Panc1 (cell line): Measurements from ENCODE around the gene NOC2L. TPM values are rescaled to one million over a fixed set of nuclear protein-coding genes. Genes with fewer than 3 reads are reported as not detected.

Experiments used
- ATAC-seq: fragments of 200-7000 bp; cut with Tn5 transposase; 2 replicates; pipeline ENCODE4 v1.9.1; 2020; ENCODE audit warnings: mild to moderate bottlenecking, moderate library complexity
- BruUV-seq: library from RNA; stranded (reverse); fragments of 400-500 nt; replicated peaks from 2 replicates; lab custom pipeline; 2021; lab: Mats Ljungman, UMichigan
- CTCF ChIA-PET: fragments of 300-600 bp; sonication (Branson Sonifier 250); formaldehyde crosslinking; loops from one replicate; lab custom pipeline; 2022; ENCODE audit warnings: antibody characterized with exemption; lab: Charles Lee
- POLR2A ChIA-PET: fragments of 300-600 bp; sonication (Branson Sonifier 250); formaldehyde crosslinking; loops from one replicate; lab custom pipeline; 2022; ENCODE audit warnings: antibody characterized with exemption; lab: Charles Lee
- DNase-seq: peaks from one replicate; pipeline ENCODE4 v3.0.0-alpha.2; 2010; ENCODE audit warnings: low read depth, low spot score
- H3K27ac ChIP-seq: 2 replicates; pipeline ENCODE4 v1.5.1; 2011; ENCODE audit warnings: mild to moderate bottlenecking, low read length, inconsistent platforms
- H3K27me3 ChIP-seq: fragments of 200-500 bp; sonication (Bioruptor generic); 2 replicates; pipeline ENCODE4 v1.6.0; 2014; ENCODE audit warnings: low read length, inconsistent platforms; ENCODE audit not compliant: control insufficient read depth, insufficient read depth
- H3K36me3 ChIP-seq: fragments of 200-500 bp; sonication (Bioruptor generic); 2 replicates; pipeline ENCODE4 v1.5.1; 2014; ENCODE audit warnings: inconsistent platforms, mild to moderate bottlenecking, low read length, moderate library complexity; ENCODE audit not compliant: control insufficient read depth, insufficient read depth
- H3K4me1 ChIP-seq: 2 replicates; pipeline ENCODE4 v1.5.1; 2011; ENCODE audit warnings: inconsistent platforms, mild to moderate bottlenecking, low read length, moderate library complexity; ENCODE audit not compliant: control insufficient read depth, insufficient read depth
- H3K4me3 ChIP-seq, 2 experiments: 2 replicates each; pipeline ENCODE4 v1.5.1; 2011 to 2012; ENCODE audit warnings: low read depth in 2 of 2, low read length in 2 of 2, mild to moderate bottlenecking in 2 of 2, inconsistent platforms in 1 of 2, moderate library complexity in 1 of 2
- H3K9me3 ChIP-seq: fragments of 200-500 bp; sonication (Bioruptor generic); 2 replicates; pipeline ENCODE4 v1.5.1; 2014; ENCODE audit warnings: low read depth, mild to moderate bottlenecking, inconsistent platforms, low read length, moderate library complexity; ENCODE audit not compliant: control insufficient read depth, insufficient read depth
- CTCF ChIP-seq: fragments of 450-650 bp; IDR thresholded peaks from 2 replicates; pipeline ENCODE4 v1.5.1; 2017; ENCODE audit warnings: mild to moderate bottlenecking
- POLR2AphosphoS5 ChIP-seq: IDR thresholded peaks from 2 replicates; pipeline ENCODE4 v1.6.1; 2012; ENCODE audit warnings: mild to moderate bottlenecking, low read depth, low read length, moderate library complexity
- REST ChIP-seq, 2 experiments: IDR thresholded peaks; 2 replicates each; pipeline ENCODE4 v1.6.1; 2011 to 2012; ENCODE audit warnings: low read depth in 2 of 2, control low read depth in 1 of 2, low read length in 1 of 2, mild to moderate bottlenecking in 1 of 2, moderate library complexity in 1 of 2; ENCODE audit not compliant: insufficient read depth in 1 of 2
- SIN3A ChIP-seq: IDR thresholded peaks from 2 replicates; pipeline ENCODE4 v1.6.1; 2012; ENCODE audit warnings: low read depth, mild to moderate bottlenecking, low read length, moderate library complexity, borderline replicate concordance; ENCODE audit not compliant: insufficient read depth
- TCF7L2 ChIP-seq: IDR thresholded peaks from 2 replicates; pipeline ENCODE4 v1.6.1; 2011; ENCODE audit warnings: mild to moderate bottlenecking, low read depth, low read length, inconsistent platforms
- in situ Hi-C: cut with HindIII; loops from 2 replicates; pipeline ENCODE4 v1.10.0; 2016; ENCODE audit warnings: low sequenced_read_pairs, low pct_unique_long_range_greater_than_20kb
- intact Hi-C: fragments of 100-400 bp; cut with micrococcal nuclease; formaldehyde crosslinking; loops from one replicate; pipeline ENCODE4 v1.10.0; 2022; ENCODE audit not compliant: unreplicated experiment
- total RNA-seq: library from RNA; stranded (reverse); gene quantifications from one replicate; pipeline ENCODE4 v1.2.1, GENCODE V29; 2021; ENCODE audit not compliant: unreplicated experiment

Gene NOC2L
- total RNA-seq, 1 experiment from 2014 or later, result 193 TPM

GRCh38 chr1:952201-952600, 6.9 kb downstream of the NOC2L start:
- no peaks in the 10 kb centered on the region; the same call in 1 of the 2 replicates for H3K4me1 ChIP-seq
- in situ Hi-C loops (no loop called here), intact Hi-C loops (no loop called here)
- peaks cover 11% of the 10 kb centered on the region for H3K36me3 ChIP-seq
- TF ChIP-seq CTCF (no peak), POLR2AphosphoS5 (no peak)
- H3K4me3 ChIP-seq, result no peak overlapping the region
- DNase-seq (no peak), ATAC-seq (no peak)
- BruUV-seq, result no TSS peak
- no peaks in the 10 kb centered on the region for H3K9me3 ChIP-seq
- H3K27ac ChIP-seq, result no peak overlapping the region
- POLR2A ChIA-PET, result no interaction called here
- no peaks in the 10 kb centered on the region for H3K27me3 ChIP-seq
- CTCF ChIA-PET, result no interaction called here

- H3K27ac ChIP-seq, result no peak overlapping the region
- ChIA-PET CTCF (no interaction called here), POLR2A (no interaction called here)
- no TSS peak for BruUV-seq
- H3K4me1 ChIP-seq, result no peaks in the 10 kb centered on the region
- DNase-seq (no peak), ATAC-seq (peak; percentile 55)
- H3K27me3 ChIP-seq, result no peaks in the 10 kb centered on the region
- no peak overlapping the region for H3K4me3 ChIP-seq
- H3K36me3 ChIP-seq, result peaks cover 4% of the 10 kb centered on the region
- H3K9me3 ChIP-seq, result no peaks in the 10 kb centered on the region
- in situ Hi-C loops, result no loop called here
- intact Hi-C loops, result no loop called here
- TF ChIP-seq CTCF (no peak; the same call in 1 of the 2 replicates), SIN3A (no peak), TCF7L2 (no peak), POLR2AphosphoS5 (no peak), REST (IDR thresholded peaks at IDR 0.05; ENCODE audit: insufficient read depth in 1 of 2, low read depth in 2 of 2, low read length in 1 of 2) (no peak)
Observed at GRCh38 chr1:951364-951763, 7.7 kb downstream of the NOC2L start.
